Bronchial epithelial cell (primary cell): ENCODE measurements around the gene CPXM2. TPM values are rescaled to one million over a fixed set of nuclear protein-coding genes. Genes with fewer than 3 reads are reported as not detected.

ENCODE experiments used
- DNase-seq: peaks from one replicate; pipeline ENCODE4 v3.0.0-alpha.2; 2010; ENCODE audit warnings: low read depth
- FAIRE-seq: peaks from 2 replicates; lab custom pipeline; 2011; peaks lifted over from hg19 to GRCh38; lab: Jason Lieb, UNC
- H3K27me3 ChIP-seq: 2 replicates; pipeline ENCODE4 v1.5.1; 2011; ENCODE audit warnings: low read length; ENCODE audit not compliant: control insufficient read depth, insufficient read depth
- H3K36me3 ChIP-seq: 2 replicates; pipeline ENCODE4 v1.5.1; 2011; ENCODE audit warnings: low read length; ENCODE audit not compliant: control insufficient read depth, insufficient read depth
- H3K4me3 ChIP-seq: 2 replicates; pipeline ENCODE4 v1.5.1; 2011; ENCODE audit warnings: mild to moderate bottlenecking, low read depth, low read length, control low read depth
- total RNA-seq: library from RNA; depleted of rRNA; stranded (reverse); fragments of >200 nt; gene quantifications from 2 replicates; pipeline ENCODE4 v1.2.1, GENCODE V29; 2014
- TF ChIP-seq, protein P1 (sequence below): IDR thresholded peaks from 2 replicates; pipeline ENCODE4 v1.5.1; 2011; ENCODE audit warnings: mild to moderate bottlenecking, moderate library complexity, low read length, control low read depth, inconsistent platforms; ENCODE audit not compliant: insufficient read depth, severe bottlenecking

CPXM2 gene
- total RNA-seq, 1 donor from 2014 or later, result 0.26 TPM

DNA sequence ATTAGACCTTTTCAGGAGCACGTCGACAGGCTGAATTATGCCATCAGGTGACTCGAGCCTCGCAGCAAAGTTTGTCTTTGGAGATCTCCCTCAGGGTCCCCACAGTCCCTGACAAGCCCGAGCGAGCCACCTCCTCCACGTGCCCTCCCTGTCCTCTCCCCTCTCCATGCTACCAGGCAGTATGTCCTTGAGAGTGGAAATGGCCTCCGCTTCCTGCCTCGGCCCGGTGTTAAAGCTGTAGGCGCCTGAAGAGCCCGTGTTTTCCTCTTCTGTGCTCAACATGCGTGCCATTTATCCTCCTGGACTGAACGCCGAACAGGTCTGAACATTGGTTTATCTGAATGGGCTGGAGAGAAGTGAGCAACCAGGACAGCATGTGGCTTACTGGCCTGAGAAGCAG lies 142.9 kb downstream of the CPXM2 start:
- no peak overlapping the region for H3K4me3 ChIP-seq
- DNase-seq (no peak), FAIRE-seq (no peak)
- TF ChIP-seq, protein P1, sequence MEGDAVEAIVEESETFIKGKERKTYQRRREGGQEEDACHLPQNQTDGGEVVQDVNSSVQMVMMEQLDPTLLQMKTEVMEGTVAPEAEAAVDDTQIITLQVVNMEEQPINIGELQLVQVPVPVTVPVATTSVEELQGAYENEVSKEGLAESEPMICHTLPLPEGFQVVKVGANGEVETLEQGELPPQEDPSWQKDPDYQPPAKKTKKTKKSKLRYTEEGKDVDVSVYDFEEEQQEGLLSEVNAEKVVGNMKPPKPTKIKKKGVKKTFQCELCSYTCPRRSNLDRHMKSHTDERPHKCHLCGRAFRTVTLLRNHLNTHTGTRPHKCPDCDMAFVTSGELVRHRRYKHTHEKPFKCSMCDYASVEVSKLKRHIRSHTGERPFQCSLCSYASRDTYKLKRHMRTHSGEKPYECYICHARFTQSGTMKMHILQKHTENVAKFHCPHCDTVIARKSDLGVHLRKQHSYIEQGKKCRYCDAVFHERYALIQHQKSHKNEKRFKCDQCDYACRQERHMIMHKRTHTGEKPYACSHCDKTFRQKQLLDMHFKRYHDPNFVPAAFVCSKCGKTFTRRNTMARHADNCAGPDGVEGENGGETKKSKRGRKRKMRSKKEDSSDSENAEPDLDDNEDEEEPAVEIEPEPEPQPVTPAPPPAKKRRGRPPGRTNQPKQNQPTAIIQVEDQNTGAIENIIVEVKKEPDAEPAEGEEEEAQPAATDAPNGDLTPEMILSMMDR, result no peak
- no peaks in the 10 kb centered on the region for H3K27me3 ChIP-seq
- no peaks in the 10 kb centered on the region for H3K36me3 ChIP-seq

DNA sequence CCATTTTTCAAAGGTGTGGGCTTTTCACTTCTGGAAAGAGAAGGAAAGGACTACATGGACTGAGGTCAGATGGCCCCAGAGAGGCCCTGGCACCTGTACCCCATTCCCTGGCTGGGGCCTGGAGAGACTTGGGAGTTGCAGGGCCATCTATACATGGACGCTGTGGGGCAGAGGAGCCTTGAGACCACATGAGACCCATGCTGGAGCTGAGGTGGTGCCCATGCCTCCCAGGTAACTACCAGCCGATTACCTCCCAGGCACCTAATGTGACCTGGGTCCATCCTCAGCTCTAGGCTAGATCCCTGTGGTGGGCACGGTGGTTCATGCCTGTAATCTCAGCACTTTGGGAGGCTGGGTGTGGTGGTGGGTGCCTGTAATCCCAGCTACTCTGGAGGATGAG lies 144.2 kb downstream of the CPXM2 start:
- DNase-seq, result no peak
- FAIRE-seq, result no peak
- Histone ChIP-seq H3K27me3 (no peaks in the 10 kb centered on the region), H3K4me3 (no peak overlapping the region), H3K36me3 (no peaks in the 10 kb centered on the region)
- TF ChIP-seq, protein P1, result no peak

DNA sequence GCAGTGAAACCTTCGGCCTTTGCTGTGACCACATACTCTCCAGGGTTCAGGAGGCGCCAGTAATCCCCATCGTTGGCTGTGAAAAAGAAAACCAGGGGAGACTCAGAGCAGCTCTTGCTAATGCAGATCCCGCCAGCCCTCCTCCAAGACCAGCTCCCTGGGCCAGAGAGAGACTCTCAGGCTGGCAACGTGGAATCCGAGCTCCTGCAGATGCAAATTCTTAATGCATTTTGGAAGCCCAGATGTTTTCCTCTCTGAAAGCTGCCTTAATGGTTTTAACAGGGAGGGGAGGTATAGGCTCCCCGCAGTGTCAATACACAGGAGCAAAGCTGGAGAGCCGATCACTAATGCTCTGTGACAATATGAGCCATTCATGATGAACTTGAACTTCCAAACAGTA lies 144.7 kb downstream of the CPXM2 start:
- DNase-seq (no peak), FAIRE-seq (no peak)
- H3K36me3 ChIP-seq, result no peaks in the 10 kb centered on the region
- TF ChIP-seq, protein P1, result no peak
- H3K4me3 ChIP-seq, result no peak overlapping the region
- no peaks in the 10 kb centered on the region for H3K27me3 ChIP-seq

DNA sequence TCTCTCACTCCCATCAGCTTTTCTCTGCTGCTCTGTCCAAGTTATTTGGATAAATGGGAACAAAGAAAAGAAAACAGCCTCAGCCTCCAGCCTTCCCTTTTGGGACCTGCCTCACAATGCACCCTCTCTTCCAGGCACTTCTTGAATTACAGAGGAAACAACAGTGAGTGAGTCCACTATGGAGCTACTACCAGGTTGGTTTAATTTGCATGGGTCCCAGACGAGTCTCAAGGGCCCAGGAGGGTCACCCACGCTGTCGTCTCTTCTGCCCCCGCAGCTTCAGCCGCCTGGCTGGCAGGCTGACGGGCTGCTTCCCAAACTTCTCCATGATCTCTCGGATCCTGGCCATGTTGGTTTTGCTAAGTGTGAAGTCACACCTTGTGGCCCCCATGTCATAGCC lies 145.1 kb downstream of the CPXM2 start:
- TF ChIP-seq, protein P1, result no peak
- FAIRE-seq (no peak), DNase-seq (no peak)
- Histone ChIP-seq H3K4me3 (no peak overlapping the region), H3K36me3 (no peaks in the 10 kb centered on the region), H3K27me3 (no peaks in the 10 kb centered on the region)

DNA sequence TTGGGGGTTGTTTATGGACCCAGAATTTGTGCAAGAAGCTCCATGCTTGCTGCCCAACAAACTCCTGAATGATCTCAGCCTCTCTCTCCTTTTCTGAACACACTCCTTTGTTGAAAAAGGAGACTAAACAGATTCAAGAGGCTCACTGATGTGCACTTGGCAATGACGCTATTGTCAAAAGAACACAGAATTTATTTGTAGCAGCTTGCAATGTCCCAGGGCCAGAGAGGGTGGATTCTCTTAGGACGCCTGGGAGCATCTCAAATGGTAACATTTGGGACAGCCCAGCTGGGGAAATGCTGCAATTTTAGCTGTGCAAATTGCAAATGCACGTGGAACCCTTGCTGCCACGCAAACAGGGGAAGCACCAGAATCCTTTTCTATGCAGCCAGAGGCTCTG lies 145.5 kb downstream of the CPXM2 start:
- FAIRE-seq (no peak), DNase-seq (no peak)
- H3K36me3 ChIP-seq, result no peaks in the 10 kb centered on the region
- TF ChIP-seq, protein P1, result no peak
- no peaks in the 10 kb centered on the region for H3K27me3 ChIP-seq
- no peak overlapping the region for H3K4me3 ChIP-seq

DNA sequence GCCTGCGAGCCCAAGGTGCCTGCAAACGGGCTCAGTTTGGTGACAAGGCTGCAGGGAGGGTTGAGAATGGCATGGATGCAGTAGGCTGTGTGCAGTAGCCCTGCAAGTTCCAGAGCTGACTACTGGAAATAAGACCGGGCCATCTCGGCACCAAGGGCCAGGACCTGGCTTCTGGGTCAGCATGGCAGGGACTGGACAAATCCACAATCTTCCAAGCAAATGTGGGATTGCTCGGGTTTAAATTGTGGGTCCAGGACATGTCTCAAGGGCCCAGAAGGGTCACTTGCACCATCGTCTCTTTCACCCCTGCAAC lies 147.4 kb downstream of the CPXM2 start:
- Histone ChIP-seq H3K27me3 (no peaks in the 10 kb centered on the region), H3K4me3 (no peak overlapping the region), H3K36me3 (no peaks in the 10 kb centered on the region)
- TF ChIP-seq, protein P1, result no peak
- DNase-seq, result no peak
- no peak for FAIRE-seq
